ENCODE results near the gene DPF3. TPM values are rescaled to one million over a fixed set of nuclear protein-coding genes. Genes with fewer than 3 reads are reported as not detected.

DPF3 gene
- total and polyA plus RNA-seq, 9 of the 15 experiments (the other 6 are each of a cell fraction or from before 2014, with no cell fraction given): 0.21 to 4.9 (median 1.2) TPM

DNA sequence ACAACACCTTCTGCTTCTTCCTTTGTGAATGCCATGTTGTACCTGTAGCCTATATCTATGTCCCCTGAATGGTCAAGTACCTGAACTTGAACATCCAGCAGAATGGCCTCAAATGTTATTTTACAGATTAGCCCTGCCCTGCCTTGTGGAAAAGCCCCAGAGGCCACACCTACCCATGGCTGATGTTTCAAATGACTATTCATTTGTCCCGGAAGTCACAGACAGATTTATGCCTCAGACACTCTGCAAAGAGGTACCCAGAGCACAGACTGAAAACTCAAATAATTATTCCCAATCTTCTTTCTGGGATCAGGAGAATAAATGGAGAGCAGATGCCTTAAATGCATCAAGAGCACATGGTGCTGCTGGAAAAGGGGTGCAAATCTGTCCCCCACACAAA is 13.0 kb upstream of the DPF3 start (continued):
- TF ChIP-seq MTA1 (IDR thresholded peaks at IDR 0.05; ENCODE audit: borderline replicate concordance) (no peak), ELF1 (tag; IDR thresholded peaks at IDR 0.05) (peak; percentile 66; the same call in 1 of the 2 replicates), CHCHD3 (CRISPR knock-in tag; IDR thresholded peaks at IDR 0.05) (no peak), JUN (IDR thresholded peaks at IDR 0.05; ENCODE audit: borderline replicate concordance, low read depth, low read length) (no peak), JUN (CRISPR knock-in tag; IDR thresholded peaks at IDR 0.05; ENCODE audit: borderline replicate concordance) (no peak), ETV1 (tag; conservative IDR thresholded peaks at IDR 0.05; ENCODE audit: low read depth) (peak; percentile 72), POLR2AphosphoS5 (IDR thresholded peaks at IDR 0.05; ENCODE audit: control insufficient read depth, insufficient read depth, low read depth, low read length) (no peak), ERF (CRISPR knock-in tag; IDR thresholded peaks at IDR 0.05) (no peak), BHLHE40 (IDR thresholded peaks at IDR 0.05; ENCODE audit: low read length) (no peak), ZNF507 (tag; conservative IDR thresholded peaks at IDR 0.05) (no peak), CTBP1 (IDR thresholded peaks at IDR 0.05; ENCODE audit: borderline replicate concordance) (no peak), RBM34 (IDR thresholded peaks at IDR 0.05; ENCODE audit: borderline replicate concordance, insufficient read depth, low read length) (no peak), ZNF282 (CRISPR knock-in tag; IDR thresholded peaks at IDR 0.05) (no peak)
- TF ChIP-seq, protein P1, sequence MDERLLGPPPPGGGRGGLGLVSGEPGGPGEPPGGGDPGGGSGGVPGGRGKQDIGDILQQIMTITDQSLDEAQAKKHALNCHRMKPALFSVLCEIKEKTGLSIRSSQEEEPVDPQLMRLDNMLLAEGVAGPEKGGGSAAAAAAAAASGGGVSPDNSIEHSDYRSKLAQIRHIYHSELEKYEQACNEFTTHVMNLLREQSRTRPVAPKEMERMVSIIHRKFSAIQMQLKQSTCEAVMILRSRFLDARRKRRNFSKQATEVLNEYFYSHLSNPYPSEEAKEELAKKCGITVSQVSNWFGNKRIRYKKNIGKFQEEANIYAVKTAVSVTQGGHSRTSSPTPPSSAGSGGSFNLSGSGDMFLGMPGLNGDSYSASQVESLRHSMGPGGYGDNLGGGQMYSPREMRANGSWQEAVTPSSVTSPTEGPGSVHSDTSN (CRISPR knock-in tag; IDR thresholded peaks at IDR 0.05; ENCODE audit: low read depth): no peak
- TF ChIP-seq, protein P1 (tag; conservative IDR thresholded peaks at IDR 0.05; ENCODE audit: low read depth): peak; percentile 71

All from K562 (cell line).